IMR-90 (cell line): ENCODE data around the gene CACNG6. TPM values are rescaled to one million over a fixed set of nuclear protein-coding genes. Genes with fewer than 3 reads are reported as not detected.
A peak's percentile ranks its signal among the peaks of the same experiment; 100 is the strongest.

Experiments used
- ATAC-seq: fragments of 200-7000 bp; cut with Tn5 transposase; 2 replicates; pipeline ENCODE4 v1.9.1; 2020; ENCODE audit warnings: low read depth, mild to moderate bottlenecking, moderate library complexity
- BruUV-seq: library from RNA; stranded (reverse); fragments of 400-500 nt; replicated peaks from 2 replicates; lab custom pipeline; 2021; lab: Mats Ljungman, UMichigan
- CTCF ChIA-PET: fragments of 300-600 bp; formaldehyde crosslinking; extraction: SDS; loops from one replicate; lab custom pipeline; 2021; ENCODE audit warnings: antibody characterized with exemption; lab: Yijun Ruan, JAX
- POLR2A ChIA-PET: fragments of 300-600 bp; sonication (Branson Sonifier 250); formaldehyde crosslinking; loops from one replicate; lab custom pipeline; 2022; ENCODE audit warnings: antibody characterized with exemption; ENCODE audit not compliant: unreplicated experiment; lab: Charles Lee
- DNase-seq: peaks from one replicate; pipeline ENCODE4 v3.0.0; 2013
- H2AFZ ChIP-seq: replicated peaks from 2 replicates; pipeline ENCODE3; 2013; ENCODE audit warnings: low read length, mild to moderate bottlenecking; ENCODE audit not compliant: poor library complexity
- H2AK5ac ChIP-seq: 2 replicates; pipeline ENCODE4 v1.6.1; 2013; ENCODE audit warnings: low read depth, low read length, inconsistent platforms
- H2AK9ac ChIP-seq: replicated peaks from 2 replicates; pipeline ENCODE3; 2013; ENCODE audit warnings: mild to moderate bottlenecking, low read depth, low read length, moderate library complexity; ENCODE audit not compliant: poor library complexity
- H2BK120ac ChIP-seq: 2 replicates; pipeline ENCODE4 v1.6.1; 2013; ENCODE audit warnings: low read depth, low read length, inconsistent platforms
- H2BK15ac ChIP-seq: 3 replicates; pipeline ENCODE4 v1.6.1; 2013; ENCODE audit warnings: low read depth, low read length, inconsistent platforms
- H2BK20ac ChIP-seq: 2 replicates; pipeline ENCODE4 v1.6.1; 2013; ENCODE audit warnings: low read depth, mild to moderate bottlenecking, inconsistent platforms, low read length, moderate library complexity
- H2BK5ac ChIP-seq: 2 replicates; pipeline ENCODE4 v1.6.1; 2013; ENCODE audit warnings: mild to moderate bottlenecking, low read depth, low read length, inconsistent platforms; ENCODE audit not compliant: poor library complexity, severe bottlenecking
- H3K14ac ChIP-seq: replicated peaks from 2 replicates; pipeline ENCODE4 v1.6.1; 2013; ENCODE audit warnings: low read depth, low read length, inconsistent platforms
- H3K18ac ChIP-seq: 2 replicates; pipeline ENCODE4 v1.6.1; 2013; ENCODE audit warnings: low read depth, low read length, control low read depth
- H3K23ac ChIP-seq: 2 replicates; pipeline ENCODE4 v1.6.1; 2013; ENCODE audit warnings: low read depth, low read length, inconsistent platforms
- H3K27ac ChIP-seq: 2 replicates; pipeline ENCODE4 v1.5.1; 2013; ENCODE audit warnings: mild to moderate bottlenecking, control low read depth, low read length; ENCODE audit not compliant: insufficient read depth
- H3K27me3 ChIP-seq: 2 replicates; pipeline ENCODE4 v1.6.1; 2013; ENCODE audit warnings: low read length; ENCODE audit not compliant: control insufficient read depth, insufficient read depth
- H3K36me3 ChIP-seq: 2 replicates; pipeline ENCODE4 v1.6.1; 2013; ENCODE audit warnings: low read length, mixed read lengths; ENCODE audit not compliant: control insufficient read depth, insufficient read depth
- H3K4ac ChIP-seq: 2 replicates; pipeline ENCODE4 v1.6.1; 2013; ENCODE audit warnings: low read depth, low read length, inconsistent platforms
- H3K4me1 ChIP-seq: 2 replicates; pipeline ENCODE4 v1.6.1; 2013; ENCODE audit warnings: low read length, mixed read lengths; ENCODE audit not compliant: control insufficient read depth, insufficient read depth
- H3K4me2 ChIP-seq: 2 replicates; pipeline ENCODE4 v1.6.1; 2013; ENCODE audit warnings: low read depth, mild to moderate bottlenecking, control low read depth, low read length, moderate library complexity
- H3K4me3 ChIP-seq: 2 replicates; pipeline ENCODE4 v1.5.1; 2013; ENCODE audit warnings: low read depth, mild to moderate bottlenecking, control low read depth, low read length, moderate library complexity; ENCODE audit not compliant: insufficient read depth
- H3K56ac ChIP-seq: 2 replicates; pipeline ENCODE4 v1.6.1; 2013; ENCODE audit warnings: low read length, inconsistent platforms; ENCODE audit not compliant: insufficient read depth; ENCODE audit errors: extremely low read depth
- H3K79me1 ChIP-seq, 2 experiments: 2 replicates each; pipeline ENCODE4 v1.6.1; 2013; ENCODE audit warnings: low read length in 2 of 2, inconsistent platforms in 1 of 2, low read depth in 1 of 2
- H3K9ac ChIP-seq: 2 replicates; pipeline ENCODE4 v1.6.1; 2013; ENCODE audit warnings: low read depth, low read length, control low read depth
- H3K9me1 ChIP-seq: 2 replicates; pipeline ENCODE4 v1.6.1; 2013; ENCODE audit warnings: low read length, inconsistent platforms; ENCODE audit not compliant: insufficient read depth
- H3K9me3 ChIP-seq: 2 replicates; pipeline ENCODE4 v1.6.1; 2013; ENCODE audit warnings: low read length; ENCODE audit not compliant: control insufficient read depth, insufficient read depth
- H4K20me1 ChIP-seq: 2 replicates; pipeline ENCODE4 v1.6.1; 2013; ENCODE audit warnings: low read length, inconsistent platforms; ENCODE audit not compliant: insufficient read depth
- H4K5ac ChIP-seq: 2 replicates; pipeline ENCODE4 v1.6.1; 2013; ENCODE audit warnings: mild to moderate bottlenecking, low read depth, low read length, control low read depth
- H4K8ac ChIP-seq, 2 experiments: 2 replicates each; pipeline ENCODE4 v1.6.1; 2013; ENCODE audit warnings: low read depth in 2 of 2, low read length in 2 of 2, control low read depth in 1 of 2, inconsistent platforms in 1 of 2
- H4K91ac ChIP-seq: 2 replicates; pipeline ENCODE4 v1.6.1; 2013; ENCODE audit warnings: low read depth, low read length, inconsistent platforms; ENCODE audit not compliant: insufficient read depth
- BHLHE40 ChIP-seq: fragments of 150-350 bp; IDR thresholded peaks from 2 replicates; pipeline ENCODE4 v1.6.1; 2016; ENCODE audit warnings: mild to moderate bottlenecking, low read depth, low read length
- CEBPB ChIP-seq: IDR thresholded peaks from 2 replicates; pipeline ENCODE4 v1.6.1; 2012; ENCODE audit warnings: low read depth, low read length, improper control_type of control experiment
- ELK1 ChIP-seq: fragments of 150-350 bp; IDR thresholded peaks from 2 replicates; pipeline ENCODE4 v1.6.1; 2016; ENCODE audit warnings: low read depth, mild to moderate bottlenecking, low read length, moderate library complexity, borderline replicate concordance
- MAFK ChIP-seq: IDR thresholded peaks from 2 replicates; pipeline ENCODE4 v1.6.1; 2012; ENCODE audit warnings: low read depth, low read length, improper control_type of control experiment
- RFX5 ChIP-seq: IDR thresholded peaks from 2 replicates; pipeline ENCODE4 v1.8.0; 2012; ENCODE audit warnings: low read depth, mild to moderate bottlenecking, low read length, moderate library complexity
- WGBS, 2 experiments: methylation state at CpG; one replicate each; pipeline versions ENCODE4 v1.1.5 to v1.1.7; 2013; ENCODE audit warnings: missing lambda C conversion rate in 2 of 2; ENCODE audit not compliant: insufficient read length in 1 of 2; ENCODE audit errors: extremely low coverage in 2 of 2; 5-methylcytosine and 5-hydroxymethylcytosine counted together
- dilution Hi-C: fragments of 300-500 bp; cut with HindIII; formaldehyde crosslinking; loops from one replicate; pipeline ENCODE4 v1.14.3; 2018; ENCODE audit warnings: low sequenced_read_pairs; ENCODE audit not compliant: unreplicated experiment
- in situ Hi-C: fragments of 300-500 bp; cut with MboI; formaldehyde crosslinking; loops from 3 replicates; pipeline ENCODE4 v1.14.3; 2019; ENCODE audit warnings: low sequenced_read_pairs, inconsistent platforms, mixed read lengths
- intact Hi-C: fragments of 100-400 bp; cut with micrococcal nuclease; formaldehyde crosslinking; loops from 2 replicates; pipeline ENCODE4 v1.10.0; 2022
- polyA plus RNA-seq, 3 experiments: library from polyadenylated mRNA; depleted of rRNA; stranded (reverse); fragments of >200 nt; gene quantifications; 2 replicates each; pipeline ENCODE4 v1.2.3, GENCODE V29; 2012; ENCODE audit warnings: low replicate concordance in 1 of 3
- total RNA-seq: library from RNA; depleted of rRNA; stranded (reverse); fragments of >200 nt; gene quantifications from 2 replicates; pipeline ENCODE4 v1.2.3, GENCODE V29; 2012
- TF ChIP-seq, protein P1 (sequence below): fragments of 150-350 bp; IDR thresholded peaks from 2 replicates; pipeline ENCODE4 v1.6.1; 2017; ENCODE audit warnings: mild to moderate bottlenecking, antibody characterized with exemption, low read length, low read depth

Gene CACNG6
- total and polyA plus RNA-seq, 2 of the 4 experiments (the other 2 are of a cell fraction), result not detected

DNA sequence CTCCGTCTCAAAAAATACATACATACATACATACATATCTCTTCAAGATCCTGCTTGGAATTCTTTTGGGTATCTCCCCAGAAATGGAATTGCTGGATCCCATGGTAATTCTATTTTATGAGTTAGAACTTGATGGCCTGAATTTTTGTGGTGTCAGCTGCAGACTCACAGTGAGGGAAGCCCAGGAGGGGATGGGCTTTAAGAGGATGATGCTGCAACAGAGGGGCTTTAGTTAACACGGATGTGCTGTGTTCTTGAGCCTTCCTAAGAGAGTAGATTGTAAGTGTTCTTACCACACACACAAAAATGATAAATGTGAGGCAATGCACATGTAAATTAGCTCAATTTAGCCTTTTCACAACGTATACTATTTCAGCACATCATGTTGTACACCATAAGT lies 31.8 kb downstream of the CACNG6 start:
- H3K27ac ChIP-seq, result no peak overlapping the region
- no peaks in the 10 kb centered on the region for H3K9me1 ChIP-seq
- H2BK20ac ChIP-seq, result 0 out of 2 replicates have a peak overlapping the region, but pooled peaks have one; percentile 49
- H3K4me1 ChIP-seq, result no peaks in the 10 kb centered on the region
- no peak for TF ChIP-seq MAFK
- no peak for TF ChIP-seq BHLHE40
- TF ChIP-seq ELK1, result no peak
- TF ChIP-seq RFX5, result no peak
- no peak for TF ChIP-seq CEBPB
- TF ChIP-seq, protein P1, sequence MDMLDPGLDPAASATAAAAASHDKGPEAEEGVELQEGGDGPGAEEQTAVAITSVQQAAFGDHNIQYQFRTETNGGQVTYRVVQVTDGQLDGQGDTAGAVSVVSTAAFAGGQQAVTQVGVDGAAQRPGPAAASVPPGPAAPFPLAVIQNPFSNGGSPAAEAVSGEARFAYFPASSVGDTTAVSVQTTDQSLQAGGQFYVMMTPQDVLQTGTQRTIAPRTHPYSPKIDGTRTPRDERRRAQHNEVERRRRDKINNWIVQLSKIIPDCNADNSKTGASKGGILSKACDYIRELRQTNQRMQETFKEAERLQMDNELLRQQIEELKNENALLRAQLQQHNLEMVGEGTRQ, result no peak
- no peak overlapping the region for H4K5ac ChIP-seq
- H3K36me3 ChIP-seq, result no peaks in the 10 kb centered on the region
- no peak overlapping the region for H3K14ac ChIP-seq
- ATAC-seq (no peak), DNase-seq (no peak)
- H3K23ac ChIP-seq, result no peak overlapping the region
- H3K56ac ChIP-seq, result no peak overlapping the region
- no peak overlapping the region for H4K8ac ChIP-seq
- no peak overlapping the region for H4K91ac ChIP-seq
- no peaks in the 10 kb centered on the region for H3K79me1 ChIP-seq
- H2BK5ac ChIP-seq, result no peak overlapping the region
- H2AFZ ChIP-seq, result no peak overlapping the region
- no peaks in the 10 kb centered on the region for H3K27me3 ChIP-seq
- ChIA-PET CTCF (interaction anchor here (1.1 to 3.3 kb wide), 11 partner anchors 8 to 230 kb away, joined by 3 to 13 read pairs (median 6); no protein-coding TSS in a partner anchor), POLR2A (interaction anchor here (0.5 kb wide), 1 partner anchor 27 kb away, joined by 6 read pairs; no protein-coding TSS in a partner anchor)
- no peak overlapping the region for H2AK5ac ChIP-seq
- H3K4me3 ChIP-seq, result no peak overlapping the region
- in situ Hi-C loops, result loop anchor here (10.0 kb wide), 1 partner anchor 138 kb away; the partner anchor contains the start of gene PRKCG
- H3K9me3 ChIP-seq, result no peaks in the 10 kb centered on the region
- H2BK120ac ChIP-seq, result no peak overlapping the region
- BruUV-seq, result no TSS peak
- no peaks in the 10 kb centered on the region; the same call in 1 of the 2 replicates for H4K20me1 ChIP-seq
- no peak overlapping the region for H2BK15ac ChIP-seq
- WGBS, 2 experiments, result no CpG with 5 or more reads among the region's 3 CpGs
- intact Hi-C loops, result loop anchor here (10.0 kb wide), 1 partner anchor 828 kb away; the partner anchor contains the start of gene ZNF665
- H3K4me2 ChIP-seq, result no peak overlapping the region
- H3K18ac ChIP-seq, result no peak overlapping the region
- dilution Hi-C loops, result no loop called here
- H3K4ac ChIP-seq, result no peak overlapping the region
- no peak overlapping the region for H2AK9ac ChIP-seq
- no peak overlapping the region for H3K9ac ChIP-seq
